Left ventricle myocardium inferior (tissue), 1 donor: Measurements from ENCODE around the gene BMPR1A. TPM values are rescaled to one million over a fixed set of nuclear protein-coding genes. Genes with fewer than 3 reads are reported as not detected.
A peak's percentile ranks its signal among the peaks of the same experiment; 100 is the strongest.
"Not testable (repeated sequence)": the region's sequence is repeated elsewhere in the genome, so short reads cannot be mapped to it uniquely, and the experiment has no call there.

ENCODE experiments used
- DNase-seq: peaks from one replicate; pipeline ENCODE4 v3.0.0-alpha.2; 2020
- H3K27ac ChIP-seq: fragments of 200-600 bp; replicated peaks from 2 replicates; pipeline ENCODE4 v1.8.0; 2021
- H3K27me3 ChIP-seq: fragments of 200-600 bp; 2 replicates; pipeline ENCODE4 v1.8.0; 2021; ENCODE audit warnings: low read depth
- H3K36me3 ChIP-seq: fragments of 200-600 bp; 2 replicates; pipeline ENCODE4 v1.8.0; 2021
- H3K4me1 ChIP-seq: fragments of 200-600 bp; 2 replicates; pipeline ENCODE4 v1.8.0; 2021
- H3K4me3 ChIP-seq: fragments of 200-600 bp; 2 replicates; pipeline ENCODE4 v1.8.0; 2021; ENCODE audit warnings: mild to moderate bottlenecking, moderate library complexity
- H3K9me3 ChIP-seq: fragments of 200-600 bp; replicated peaks from 2 replicates; pipeline ENCODE4 v1.8.0; 2021
- CTCF ChIP-seq: fragments of 200-600 bp; IDR thresholded peaks from 2 replicates; pipeline ENCODE4 v1.8.0; 2021; ENCODE audit warnings: antibody characterized with exemption, mild to moderate bottlenecking, borderline replicate concordance
- intact Hi-C: fragments of 100-400 bp; cut with micrococcal nuclease; formaldehyde crosslinking; loops from one replicate; pipeline ENCODE4 v1.11.0; 2022
- total RNA-seq: library from RNA; stranded (reverse); fragmentation: NEBNext Ultra II Directional; extraction: Animal tissue kit (Norgen Biotek cat#: 25700); gene quantifications from one replicate; pipeline ENCODE4 v1.2.1, GENCODE V29; 2021
- donor health status: DM: no; HTN: yes; CAD: no; lungs with severe emphysema.

The BMPR1A gene
- total RNA-seq, 1 donor from 2014 or later: 43.8 TPM

GRCh38 chr10:86972613-86973380 is 216.4 kb downstream of the BMPR1A start:
- no peaks in the 10 kb centered on the region for H3K9me3 ChIP-seq
- peaks cover 48% of the 10 kb centered on the region for H3K4me1 ChIP-seq
- intact Hi-C loops: no loop called here
- no peak for TF ChIP-seq CTCF
- peak overlapping the region; percentile 97 for H3K27ac ChIP-seq
- H3K36me3 ChIP-seq: no peaks in the 10 kb centered on the region
- no peak for DNase-seq
- no peaks in the 10 kb centered on the region for H3K27me3 ChIP-seq
- no peak overlapping the region for H3K4me3 ChIP-seq

GRCh38 chr10:86974484-86974883 is 218.1 kb downstream of the BMPR1A start:
- H3K27ac ChIP-seq: no peak overlapping the region
- H3K4me1 ChIP-seq: peaks cover 40% of the 10 kb centered on the region
- DNase-seq: no peak
- no peak for TF ChIP-seq CTCF
- no peaks in the 10 kb centered on the region for H3K9me3 ChIP-seq
- H3K4me3 ChIP-seq: no peak overlapping the region
- no peaks in the 10 kb centered on the region for H3K27me3 ChIP-seq
- intact Hi-C loops: no loop called here
- no peaks in the 10 kb centered on the region for H3K36me3 ChIP-seq

- intact Hi-C loops: no loop called here
- Histone ChIP-seq H3K9me3 (no peaks in the 10 kb centered on the region), H3K4me3 (no peak overlapping the region), H3K36me3 (no peaks in the 10 kb centered on the region), H3K4me1 (peaks cover 41% of the 10 kb centered on the region), H3K27ac (no peak overlapping the region), H3K27me3 (no peaks in the 10 kb centered on the region)
- no peak for TF ChIP-seq CTCF
- DNase-seq: no peak
Observed at GRCh38 chr10:86976362-86977056, 220.1 kb downstream of the BMPR1A start.

- intact Hi-C loops, H3K9me3 ChIP-seq, H3K36me3 ChIP-seq, H3K4me3 ChIP-seq, DNase-seq, H3K27me3 ChIP-seq: not testable (repeated sequence)
- peaks cover 33% of the 10 kb centered on the region for H3K4me1 ChIP-seq
- H3K27ac ChIP-seq: peak overlapping the region; percentile 72
Observed at GRCh38 chr10:86978457-86978856, 222.0 kb downstream of the BMPR1A start.

- H3K4me3 ChIP-seq: no peak overlapping the region
- intact Hi-C loops: no loop called here
Observed at GRCh38 chr10:86979296-86979818, 222.9 kb downstream of the BMPR1A start.

More at GRCh38 chr10:86979296-86979818, 222.9 kb downstream of the BMPR1A start:
- no peak for TF ChIP-seq CTCF
- H3K27ac ChIP-seq: peak overlapping the region; percentile 72
- H3K36me3 ChIP-seq: no peaks in the 10 kb centered on the region
- H3K27me3 ChIP-seq: no peaks in the 10 kb centered on the region
- H3K9me3 ChIP-seq: no peaks in the 10 kb centered on the region
- DNase-seq: no peak
- H3K4me1 ChIP-seq: peaks cover 33% of the 10 kb centered on the region
